Suprapubic skin (tissue), 4 donors: ENCODE data around the gene ITGAE. TPM values are rescaled to one million over a fixed set of nuclear protein-coding genes. Genes with fewer than 3 reads are reported as not detected.
"Not testable (repeated sequence)": the region's sequence is repeated elsewhere in the genome, so short reads cannot be mapped to it uniquely, and the experiment has no call there.

Experiments
- DNase-seq, 2 donors: peaks; one replicate each; pipeline ENCODE4 v3.0.0-alpha.2; 2019; ENCODE audit warnings: low spot score in 2 of 2
- H3K27ac ChIP-seq: fragments of 200-600 bp; sonication (generic); one replicate; pipeline ENCODE4 v1.5.1; 2019
- H3K27me3 ChIP-seq: fragments of 200-600 bp; sonication (generic); one replicate; pipeline ENCODE4 v1.5.1; 2019
- H3K36me3 ChIP-seq: fragments of 200-600 bp; sonication (generic); one replicate; pipeline ENCODE4 v1.5.1; 2019
- H3K4me1 ChIP-seq: fragments of 200-600 bp; sonication (generic); one replicate; pipeline ENCODE4 v1.5.1; 2019
- H3K4me3 ChIP-seq: fragments of 200-600 bp; sonication (generic); one replicate; pipeline ENCODE4 v1.5.1; 2019; ENCODE audit warnings: mild to moderate bottlenecking
- H3K9me3 ChIP-seq: fragments of 200-600 bp; sonication (generic); one replicate; pipeline ENCODE4 v1.5.1; 2019
- EP300 ChIP-seq: sonication (generic); formaldehyde crosslinking; IDR thresholded peaks from one replicate; pipeline ENCODE4 v1.6.1; 2017; ENCODE audit warnings: antibody characterized with exemption
- POLR2A ChIP-seq, 2 donors: fragments of 450-650 bp; IDR thresholded peaks; one replicate each; pipeline ENCODE4 v1.6.1; 2017; ENCODE audit warnings: antibody characterized with exemption in 2 of 2, mild to moderate bottlenecking in 2 of 2, moderate library complexity in 2 of 2
- POLR2AphosphoS5 ChIP-seq, 3 donors: sonication (generic); formaldehyde crosslinking; IDR thresholded peaks; one replicate each; pipeline ENCODE4 v1.6.1; 2017; ENCODE audit warnings: antibody characterized with exemption in 3 of 3
- WGBS: methylation state at CpG from one replicate; pipeline ENCODE4 v1.1.5; 2018; 5-methylcytosine and 5-hydroxymethylcytosine counted together
- total RNA-seq, 4 donors: library from RNA; depleted of rRNA; stranded (reverse); fragments of >200 nt; gene quantifications; one replicate each; pipeline ENCODE4 v1.1.0, GENCODE V29; 2016
- TF ChIP-seq, protein P1 (sequence below), 2 donors: fragments of 200-600 bp in 1 of 2; fragments of 450-650 bp in 1 of 2; sonication (generic) in 1 of 2; IDR thresholded peaks; one replicate each; pipeline ENCODE4 v1.5.1; 2016 to 2019; ENCODE audit warnings: antibody characterized with exemption in 2 of 2, mild to moderate bottlenecking in 1 of 2, moderate library complexity in 1 of 2

The ITGAE gene
- total RNA-seq, 4 donors from 2014 or later, result 14.0 to 20.7 (median 14.4) TPM

GRCh38 chr17:3795390-3796102 lies 5.4 kb downstream of the ITGAE start:
- Histone ChIP-seq H3K27ac (no peak overlapping the region), H3K4me3 (no peak overlapping the region), H3K9me3 (no peaks in the 10 kb centered on the region), H3K36me3 (no peaks in the 10 kb centered on the region), H3K27me3 (no peaks in the 10 kb centered on the region), H3K4me1 (no peaks in the 10 kb centered on the region)
- 85% methylated on average over 28 of the region's 31 CpGs for WGBS
- TF ChIP-seq POLR2A (IDR thresholded peaks at IDR 0.05), result no peak
- TF ChIP-seq, protein P1, sequence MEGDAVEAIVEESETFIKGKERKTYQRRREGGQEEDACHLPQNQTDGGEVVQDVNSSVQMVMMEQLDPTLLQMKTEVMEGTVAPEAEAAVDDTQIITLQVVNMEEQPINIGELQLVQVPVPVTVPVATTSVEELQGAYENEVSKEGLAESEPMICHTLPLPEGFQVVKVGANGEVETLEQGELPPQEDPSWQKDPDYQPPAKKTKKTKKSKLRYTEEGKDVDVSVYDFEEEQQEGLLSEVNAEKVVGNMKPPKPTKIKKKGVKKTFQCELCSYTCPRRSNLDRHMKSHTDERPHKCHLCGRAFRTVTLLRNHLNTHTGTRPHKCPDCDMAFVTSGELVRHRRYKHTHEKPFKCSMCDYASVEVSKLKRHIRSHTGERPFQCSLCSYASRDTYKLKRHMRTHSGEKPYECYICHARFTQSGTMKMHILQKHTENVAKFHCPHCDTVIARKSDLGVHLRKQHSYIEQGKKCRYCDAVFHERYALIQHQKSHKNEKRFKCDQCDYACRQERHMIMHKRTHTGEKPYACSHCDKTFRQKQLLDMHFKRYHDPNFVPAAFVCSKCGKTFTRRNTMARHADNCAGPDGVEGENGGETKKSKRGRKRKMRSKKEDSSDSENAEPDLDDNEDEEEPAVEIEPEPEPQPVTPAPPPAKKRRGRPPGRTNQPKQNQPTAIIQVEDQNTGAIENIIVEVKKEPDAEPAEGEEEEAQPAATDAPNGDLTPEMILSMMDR (IDR thresholded peaks at IDR 0.05), result no peak
- TF ChIP-seq EP300, result no peak
- no peak for TF ChIP-seq POLR2AphosphoS5 (IDR thresholded peaks at IDR 0.05)
- DNase-seq, result peak in 1 of 2 donors; percentile 1

GRCh38 chr17:3794557-3795389 lies 6.2 kb downstream of the ITGAE start:
- H3K4me1 ChIP-seq, result no peaks in the 10 kb centered on the region
- H3K9me3 ChIP-seq, result no peaks in the 10 kb centered on the region
- H3K27me3 ChIP-seq, result no peaks in the 10 kb centered on the region
- 75% methylated on average over 22 of the region's 26 CpGs for WGBS
- TF ChIP-seq POLR2AphosphoS5 (IDR thresholded peaks at IDR 0.05) (no peak), EP300 (no peak), POLR2A (IDR thresholded peaks at IDR 0.05) (no peak)
- TF ChIP-seq, protein P1 (IDR thresholded peaks at IDR 0.05), result no peak
- no peak overlapping the region for H3K4me3 ChIP-seq
- DNase-seq, result peak in 1 of 2 donors; percentile 48
- no peak overlapping the region for H3K27ac ChIP-seq
- no peaks in the 10 kb centered on the region for H3K36me3 ChIP-seq

- not testable (repeated sequence) for DNase-seq, H3K4me1 ChIP-seq, H3K9me3 ChIP-seq, H3K4me3 ChIP-seq, H3K36me3 ChIP-seq, H3K27ac ChIP-seq, H3K27me3 ChIP-seq
- 96% methylated on average over 6 of the region's 9 CpGs for WGBS
Observed at GRCh38 chr17:3794152-3794551, 6.8 kb downstream of the ITGAE start.

DNA sequence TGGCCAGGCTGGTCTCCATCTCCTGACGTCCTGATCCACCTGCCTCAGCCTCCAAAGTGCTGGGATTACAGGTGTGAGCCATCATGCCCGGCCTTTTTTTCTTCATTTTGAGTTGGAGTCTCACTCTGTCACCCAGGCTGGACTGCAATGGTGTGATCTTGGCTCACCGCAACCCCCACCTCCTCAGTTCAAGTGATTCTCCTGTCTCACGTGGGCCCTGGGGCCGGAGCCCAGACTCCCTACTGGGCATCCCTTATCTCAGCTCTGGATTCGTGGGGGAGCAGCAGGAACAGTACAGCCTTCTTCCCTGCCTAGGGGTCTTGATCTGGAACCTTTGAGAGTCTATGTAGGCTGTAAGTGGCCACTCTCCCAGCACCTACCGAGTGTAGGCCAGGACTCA lies 7.7 kb downstream of the ITGAE start:
- H3K36me3 ChIP-seq, H3K4me1 ChIP-seq, H3K4me3 ChIP-seq, H3K9me3 ChIP-seq, H3K27me3 ChIP-seq, H3K27ac ChIP-seq, DNase-seq: not testable (repeated sequence)
- WGBS, result 84% methylated on average over 6 of the region's 7 CpGs

DNA sequence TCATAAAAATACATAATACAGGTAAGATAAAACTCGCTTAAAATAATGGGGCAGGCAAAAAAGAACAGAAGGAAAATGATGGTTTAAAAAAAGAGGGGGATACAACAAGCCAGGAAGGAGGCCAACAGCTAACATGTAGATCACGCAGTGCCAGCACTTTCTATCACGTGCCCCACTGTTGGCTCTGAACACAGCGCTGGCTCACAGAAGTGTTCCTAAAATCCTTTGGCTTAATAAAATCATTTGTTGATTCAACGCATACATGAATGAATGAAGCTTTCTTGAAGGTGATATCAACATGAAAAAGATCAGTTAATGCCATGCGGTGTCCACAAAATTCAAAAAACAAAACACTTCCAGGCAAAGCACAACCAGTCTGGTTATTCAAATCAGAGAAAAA lies 8.5 kb downstream of the ITGAE start:
- no peaks in the 10 kb centered on the region for H3K4me1 ChIP-seq
- no peak for DNase-seq
- no peaks in the 10 kb centered on the region for H3K27me3 ChIP-seq
- H3K27ac ChIP-seq, result no peak overlapping the region
- 40% methylated on average over 6 of the region's 6 CpGs for WGBS
- TF ChIP-seq POLR2AphosphoS5 (IDR thresholded peaks at IDR 0.05) (no peak), EP300 (no peak), POLR2A (IDR thresholded peaks at IDR 0.05) (no peak)
- TF ChIP-seq, protein P1 (IDR thresholded peaks at IDR 0.05), result no peak
- H3K4me3 ChIP-seq, result no peak overlapping the region
- no peaks in the 10 kb centered on the region for H3K36me3 ChIP-seq
- H3K9me3 ChIP-seq, result no peaks in the 10 kb centered on the region

DNA sequence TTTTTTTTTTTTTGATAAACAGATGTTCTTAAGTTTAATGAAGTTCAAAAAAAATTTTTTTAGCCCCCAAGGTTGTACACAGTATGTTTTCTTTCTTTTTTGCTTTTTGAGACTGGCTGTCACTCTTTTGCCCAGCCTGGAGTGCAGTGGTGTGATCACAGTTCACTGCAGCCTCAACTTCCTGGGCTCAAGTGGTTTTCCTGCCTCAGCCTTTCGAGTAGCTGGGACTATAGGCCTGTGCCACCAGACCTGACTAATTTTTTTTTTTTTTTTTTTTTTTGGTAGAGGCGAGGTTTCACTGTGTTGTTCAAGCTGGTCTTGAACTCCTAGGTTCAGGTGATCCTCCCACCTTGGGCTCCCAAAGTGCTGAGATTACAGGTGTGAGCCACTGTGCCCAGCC lies 12.8 kb downstream of the ITGAE start:
- TF ChIP-seq EP300 (no peak), POLR2A (IDR thresholded peaks at IDR 0.05) (no peak)
- TF ChIP-seq, protein P1 (IDR thresholded peaks at IDR 0.05), result no peak
- 75% methylated on average over 2 of the region's 2 CpGs for WGBS
- Histone ChIP-seq H3K4me1 (no peaks in the 10 kb centered on the region), H3K4me3 (no peak overlapping the region), H3K36me3 (no peaks in the 10 kb centered on the region), H3K9me3 (no peaks in the 10 kb centered on the region), H3K27me3 (peaks cover under 1% of the 10 kb centered on the region), H3K27ac (no peak overlapping the region)
- no peak for DNase-seq

DNA sequence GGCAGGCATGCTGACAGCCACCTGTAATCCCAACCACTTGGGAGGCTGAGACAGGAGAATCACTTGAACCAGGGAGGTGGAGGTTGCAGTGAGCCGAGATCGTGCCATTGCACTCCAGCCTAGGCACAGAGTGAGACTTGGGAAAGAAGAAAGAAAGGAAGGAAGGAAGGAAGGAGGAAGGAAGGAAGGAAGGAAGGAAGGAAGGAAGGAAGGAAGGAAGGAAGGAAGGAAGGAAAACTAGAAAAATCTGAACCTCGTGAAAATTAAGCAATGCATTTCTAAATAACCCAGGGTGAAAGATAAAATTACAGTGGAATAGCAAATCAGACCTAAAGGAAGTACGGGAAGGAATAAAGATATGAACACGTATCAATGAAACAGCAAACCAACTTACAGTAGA lies 15.7 kb downstream of the ITGAE start:
- H3K4me1 ChIP-seq, H3K27ac ChIP-seq, DNase-seq, H3K36me3 ChIP-seq, H3K27me3 ChIP-seq, H3K4me3 ChIP-seq, H3K9me3 ChIP-seq: not testable (repeated sequence)
- 90% methylated on average over 5 of the region's 5 CpGs for WGBS
